IMR-90 (cell line): ENCODE measurements around the gene CGB1. TPM values are rescaled to one million over a fixed set of nuclear protein-coding genes. Genes with fewer than 3 reads are reported as not detected.
A peak's percentile ranks its signal among the peaks of the same experiment; 100 is the strongest.

Experiments used
- ATAC-seq: fragments of 200-7000 bp; cut with Tn5 transposase; 2 replicates; pipeline ENCODE4 v1.9.1; 2020; ENCODE audit warnings: low read depth, mild to moderate bottlenecking, moderate library complexity
- BruUV-seq: library from RNA; stranded (reverse); fragments of 400-500 nt; replicated peaks from 2 replicates; lab custom pipeline; 2021; lab: Mats Ljungman, UMichigan
- CTCF ChIA-PET: fragments of 300-600 bp; formaldehyde crosslinking; extraction: SDS; loops from one replicate; lab custom pipeline; 2021; ENCODE audit warnings: antibody characterized with exemption; lab: Yijun Ruan, JAX
- POLR2A ChIA-PET: fragments of 300-600 bp; sonication (Branson Sonifier 250); formaldehyde crosslinking; loops from one replicate; lab custom pipeline; 2022; ENCODE audit warnings: antibody characterized with exemption; ENCODE audit not compliant: unreplicated experiment; lab: Charles Lee
- DNase-seq: peaks from one replicate; pipeline ENCODE4 v3.0.0; 2013
- H2AFZ ChIP-seq: replicated peaks from 2 replicates; pipeline ENCODE3; 2013; ENCODE audit warnings: low read length, mild to moderate bottlenecking; ENCODE audit not compliant: poor library complexity
- H2AK5ac ChIP-seq: 2 replicates; pipeline ENCODE4 v1.6.1; 2013; ENCODE audit warnings: low read depth, low read length, inconsistent platforms
- H2AK9ac ChIP-seq: replicated peaks from 2 replicates; pipeline ENCODE3; 2013; ENCODE audit warnings: mild to moderate bottlenecking, low read depth, low read length, moderate library complexity; ENCODE audit not compliant: poor library complexity
- H2BK120ac ChIP-seq: 2 replicates; pipeline ENCODE4 v1.6.1; 2013; ENCODE audit warnings: low read depth, low read length, inconsistent platforms
- H2BK15ac ChIP-seq: 3 replicates; pipeline ENCODE4 v1.6.1; 2013; ENCODE audit warnings: low read depth, low read length, inconsistent platforms
- H2BK20ac ChIP-seq: 2 replicates; pipeline ENCODE4 v1.6.1; 2013; ENCODE audit warnings: low read depth, mild to moderate bottlenecking, inconsistent platforms, low read length, moderate library complexity
- H2BK5ac ChIP-seq: 2 replicates; pipeline ENCODE4 v1.6.1; 2013; ENCODE audit warnings: mild to moderate bottlenecking, low read depth, low read length, inconsistent platforms; ENCODE audit not compliant: poor library complexity, severe bottlenecking
- H3K14ac ChIP-seq: replicated peaks from 2 replicates; pipeline ENCODE4 v1.6.1; 2013; ENCODE audit warnings: low read depth, low read length, inconsistent platforms
- H3K18ac ChIP-seq: 2 replicates; pipeline ENCODE4 v1.6.1; 2013; ENCODE audit warnings: low read depth, low read length, control low read depth
- H3K23ac ChIP-seq: 2 replicates; pipeline ENCODE4 v1.6.1; 2013; ENCODE audit warnings: low read depth, low read length, inconsistent platforms
- H3K27ac ChIP-seq: 2 replicates; pipeline ENCODE4 v1.5.1; 2013; ENCODE audit warnings: mild to moderate bottlenecking, control low read depth, low read length; ENCODE audit not compliant: insufficient read depth
- H3K27me3 ChIP-seq: 2 replicates; pipeline ENCODE4 v1.6.1; 2013; ENCODE audit warnings: low read length; ENCODE audit not compliant: control insufficient read depth, insufficient read depth
- H3K36me3 ChIP-seq: 2 replicates; pipeline ENCODE4 v1.6.1; 2013; ENCODE audit warnings: low read length, mixed read lengths; ENCODE audit not compliant: control insufficient read depth, insufficient read depth
- H3K4ac ChIP-seq: 2 replicates; pipeline ENCODE4 v1.6.1; 2013; ENCODE audit warnings: low read depth, low read length, inconsistent platforms
- H3K4me1 ChIP-seq: 2 replicates; pipeline ENCODE4 v1.6.1; 2013; ENCODE audit warnings: low read length, mixed read lengths; ENCODE audit not compliant: control insufficient read depth, insufficient read depth
- H3K4me2 ChIP-seq: 2 replicates; pipeline ENCODE4 v1.6.1; 2013; ENCODE audit warnings: low read depth, mild to moderate bottlenecking, control low read depth, low read length, moderate library complexity
- H3K4me3 ChIP-seq: 2 replicates; pipeline ENCODE4 v1.5.1; 2013; ENCODE audit warnings: low read depth, mild to moderate bottlenecking, control low read depth, low read length, moderate library complexity; ENCODE audit not compliant: insufficient read depth
- H3K56ac ChIP-seq: 2 replicates; pipeline ENCODE4 v1.6.1; 2013; ENCODE audit warnings: low read length, inconsistent platforms; ENCODE audit not compliant: insufficient read depth; ENCODE audit errors: extremely low read depth
- H3K79me1 ChIP-seq, 2 experiments: 2 replicates each; pipeline ENCODE4 v1.6.1; 2013; ENCODE audit warnings: low read length in 2 of 2, inconsistent platforms in 1 of 2, low read depth in 1 of 2
- H3K9ac ChIP-seq: 2 replicates; pipeline ENCODE4 v1.6.1; 2013; ENCODE audit warnings: low read depth, low read length, control low read depth
- H3K9me1 ChIP-seq: 2 replicates; pipeline ENCODE4 v1.6.1; 2013; ENCODE audit warnings: low read length, inconsistent platforms; ENCODE audit not compliant: insufficient read depth
- H3K9me3 ChIP-seq: 2 replicates; pipeline ENCODE4 v1.6.1; 2013; ENCODE audit warnings: low read length; ENCODE audit not compliant: control insufficient read depth, insufficient read depth
- H4K20me1 ChIP-seq: 2 replicates; pipeline ENCODE4 v1.6.1; 2013; ENCODE audit warnings: low read length, inconsistent platforms; ENCODE audit not compliant: insufficient read depth
- H4K5ac ChIP-seq: 2 replicates; pipeline ENCODE4 v1.6.1; 2013; ENCODE audit warnings: mild to moderate bottlenecking, low read depth, low read length, control low read depth
- H4K8ac ChIP-seq, 2 experiments: 2 replicates each; pipeline ENCODE4 v1.6.1; 2013; ENCODE audit warnings: low read depth in 2 of 2, low read length in 2 of 2, control low read depth in 1 of 2, inconsistent platforms in 1 of 2
- H4K91ac ChIP-seq: 2 replicates; pipeline ENCODE4 v1.6.1; 2013; ENCODE audit warnings: low read depth, low read length, inconsistent platforms; ENCODE audit not compliant: insufficient read depth
- BHLHE40 ChIP-seq: fragments of 150-350 bp; IDR thresholded peaks from 2 replicates; pipeline ENCODE4 v1.6.1; 2016; ENCODE audit warnings: mild to moderate bottlenecking, low read depth, low read length
- CEBPB ChIP-seq: IDR thresholded peaks from 2 replicates; pipeline ENCODE4 v1.6.1; 2012; ENCODE audit warnings: low read depth, low read length, improper control_type of control experiment
- CHD1 ChIP-seq: IDR thresholded peaks from 2 replicates; pipeline ENCODE4 v1.6.1; 2012; ENCODE audit warnings: low read depth, low read length, improper control_type of control experiment
- CTCF ChIP-seq: conservative IDR thresholded peaks from 2 replicates; pipeline ENCODE4 v1.5.1; 2012; ENCODE audit warnings: mild to moderate bottlenecking, low read depth, low read length, improper control_type of control experiment
- ELK1 ChIP-seq: fragments of 150-350 bp; IDR thresholded peaks from 2 replicates; pipeline ENCODE4 v1.6.1; 2016; ENCODE audit warnings: low read depth, mild to moderate bottlenecking, low read length, moderate library complexity, borderline replicate concordance
- FOS ChIP-seq: fragments of 150-350 bp; IDR thresholded peaks from 2 replicates; pipeline ENCODE4 v1.6.1; 2016; ENCODE audit warnings: low read depth, low read length
- MAFK ChIP-seq: IDR thresholded peaks from 2 replicates; pipeline ENCODE4 v1.6.1; 2012; ENCODE audit warnings: low read depth, low read length, improper control_type of control experiment
- MAZ ChIP-seq: IDR thresholded peaks from 2 replicates; pipeline ENCODE4 v1.6.1; 2012; ENCODE audit warnings: low read depth, mild to moderate bottlenecking, low read length, improper control_type of control experiment, moderate library complexity, borderline replicate concordance
- MXI1 ChIP-seq: IDR thresholded peaks from 2 replicates; pipeline ENCODE4 v1.6.1; 2012; ENCODE audit warnings: low read depth, mild to moderate bottlenecking, low read length, moderate library complexity, borderline replicate concordance
- NFE2L2 ChIP-seq: fragments of 150-350 bp; IDR thresholded peaks from 2 replicates; pipeline ENCODE4 v1.6.1; 2016; ENCODE audit warnings: low read depth, mild to moderate bottlenecking, low read length
- POLR2A ChIP-seq: IDR thresholded peaks from 2 replicates; pipeline ENCODE4 v1.6.1; 2012; ENCODE audit warnings: mild to moderate bottlenecking, low read depth, low read length
- RAD21 ChIP-seq: IDR thresholded peaks from 2 replicates; pipeline ENCODE4 v1.6.1; 2012; ENCODE audit warnings: low read length, improper control_type of control experiment
- RCOR1 ChIP-seq: IDR thresholded peaks from 2 replicates; pipeline ENCODE4 v1.6.1; 2012; ENCODE audit warnings: mild to moderate bottlenecking, low read length, improper control_type of control experiment; ENCODE audit not compliant: insufficient replicate concordance
- RFX5 ChIP-seq: IDR thresholded peaks from 2 replicates; pipeline ENCODE4 v1.8.0; 2012; ENCODE audit warnings: low read depth, mild to moderate bottlenecking, low read length, moderate library complexity
- SMC3 ChIP-seq: fragments of 150-350 bp; IDR thresholded peaks from 2 replicates; pipeline ENCODE4 v1.6.1; 2016; ENCODE audit warnings: low read depth, mild to moderate bottlenecking, antibody characterized with exemption, low read length, moderate library complexity
- USF2 ChIP-seq: fragments of 150-350 bp; IDR thresholded peaks from 2 replicates; pipeline ENCODE4 v1.6.1; 2017; ENCODE audit warnings: mild to moderate bottlenecking, antibody characterized with exemption, low read length, low read depth
- WGBS, 2 experiments: methylation state at CpG; one replicate each; pipeline versions ENCODE4 v1.1.5 to v1.1.7; 2013; ENCODE audit warnings: missing lambda C conversion rate in 2 of 2; ENCODE audit not compliant: insufficient read length in 1 of 2; ENCODE audit errors: extremely low coverage in 2 of 2; 5-methylcytosine and 5-hydroxymethylcytosine counted together
- dilution Hi-C: fragments of 300-500 bp; cut with HindIII; formaldehyde crosslinking; loops from one replicate; pipeline ENCODE4 v1.14.3; 2018; ENCODE audit warnings: low sequenced_read_pairs; ENCODE audit not compliant: unreplicated experiment
- in situ Hi-C: fragments of 300-500 bp; cut with MboI; formaldehyde crosslinking; loops from 3 replicates; pipeline ENCODE4 v1.14.3; 2019; ENCODE audit warnings: low sequenced_read_pairs, inconsistent platforms, mixed read lengths
- intact Hi-C: fragments of 100-400 bp; cut with micrococcal nuclease; formaldehyde crosslinking; loops from 2 replicates; pipeline ENCODE4 v1.10.0; 2022
- polyA plus RNA-seq, 3 experiments: library from polyadenylated mRNA; depleted of rRNA; stranded (reverse); fragments of >200 nt; gene quantifications; 2 replicates each; pipeline ENCODE4 v1.2.3, GENCODE V29; 2012; ENCODE audit warnings: low replicate concordance in 1 of 3
- total RNA-seq: library from RNA; depleted of rRNA; stranded (reverse); fragments of >200 nt; gene quantifications from 2 replicates; pipeline ENCODE4 v1.2.3, GENCODE V29; 2012

Gene CGB1
- total and polyA plus RNA-seq, 2 of the 4 experiments (the other 2 are of a cell fraction): not detected

- TF ChIP-seq ELK1 (no peak), CTCF (peak; percentile 52), RCOR1 (no peak), FOS (no peak), USF2 (no peak), RAD21 (peak; percentile 45), SMC3 (peak; percentile 29; the same call in 1 of the 2 replicates), CEBPB (no peak), MAFK (no peak), MXI1 (no peak), POLR2A (no peak), MAZ (no peak), RFX5 (no peak), BHLHE40 (no peak), NFE2L2 (no peak), CHD1 (no peak)
- no peak overlapping the region for H2BK120ac ChIP-seq
- no peak overlapping the region for H2AK9ac ChIP-seq
- DNase-seq (peak; percentile 45), ATAC-seq (no peak)
- POLR2A ChIA-PET: no interaction called here
- WGBS, 2 experiments: 60% methylated on average over 3 of the region's 5 CpGs; no CpG with 5 or more reads in 1 of the 2 experiments
- no peak overlapping the region for H3K9ac ChIP-seq
- H3K9me3 ChIP-seq: no peaks in the 10 kb centered on the region
- H3K56ac ChIP-seq: no peak overlapping the region
- no peak overlapping the region for H4K91ac ChIP-seq
- H4K20me1 ChIP-seq: peaks cover 24% of the 10 kb centered on the region
- no peak overlapping the region for H4K5ac ChIP-seq
- BruUV-seq: no TSS peak
- peaks cover 3 to 64% of the 10 kb centered on the region in 2 experiments for H3K79me1 ChIP-seq
- H3K36me3 ChIP-seq: peaks cover 2% of the 10 kb centered on the region
- no peak overlapping the region for H2BK5ac ChIP-seq
- H3K4me1 ChIP-seq: peaks cover 2% of the 10 kb centered on the region; the same call in 1 of the 2 replicates
- no peak overlapping the region for H3K27ac ChIP-seq
- H3K27me3 ChIP-seq: no peaks in the 10 kb centered on the region
- no peak overlapping the region for H3K14ac ChIP-seq
- no peak overlapping the region for H3K4me2 ChIP-seq
- H3K23ac ChIP-seq: no peak overlapping the region
- H2BK20ac ChIP-seq: no peak overlapping the region
- in situ Hi-C loops (no loop called here), dilution Hi-C loops (no loop called here), intact Hi-C loops (loop anchor here (10.0 kb wide), 1 partner anchor 207 kb away; no protein-coding TSS in a partner anchor)
- no peak overlapping the region for H3K18ac ChIP-seq
- H2AFZ ChIP-seq: no peak overlapping the region
- 0 out of 4 replicates have a peak overlapping the region, but pooled peaks of 1 of the 2 experiments have one; percentile 37 for H4K8ac ChIP-seq
- CTCF ChIA-PET: interaction anchor here (0.8 to 1.6 kb wide), 2 partner anchors 16 to 20 kb away, joined by 3 read pairs; no protein-coding TSS in a partner anchor
- H2AK5ac ChIP-seq: peak overlapping the region; percentile 53; the same call in 1 of the 2 replicates
- H3K9me1 ChIP-seq: no peaks in the 10 kb centered on the region
- no peak overlapping the region for H2BK15ac ChIP-seq
- H3K4me3 ChIP-seq: no peak overlapping the region
- no peak overlapping the region for H3K4ac ChIP-seq
Observed at GRCh38 chr19:48997972-48998371, 38.7 kb downstream of the CGB1 start.
